GM18861 (cell line): ENCODE measurements around the gene RPS5.
"Not testable (repeated sequence)": the region's sequence is repeated elsewhere in the genome, so short reads cannot be mapped to it uniquely, and the experiment has no call there.

Source experiments
- ATAC-seq: cut with Tn5 transposase; IDR thresholded peaks from one replicate; pipeline ENCODE4 v1.9.1; 2021; ENCODE audit not compliant: unreplicated experiment

Gene RPS5

DNA sequence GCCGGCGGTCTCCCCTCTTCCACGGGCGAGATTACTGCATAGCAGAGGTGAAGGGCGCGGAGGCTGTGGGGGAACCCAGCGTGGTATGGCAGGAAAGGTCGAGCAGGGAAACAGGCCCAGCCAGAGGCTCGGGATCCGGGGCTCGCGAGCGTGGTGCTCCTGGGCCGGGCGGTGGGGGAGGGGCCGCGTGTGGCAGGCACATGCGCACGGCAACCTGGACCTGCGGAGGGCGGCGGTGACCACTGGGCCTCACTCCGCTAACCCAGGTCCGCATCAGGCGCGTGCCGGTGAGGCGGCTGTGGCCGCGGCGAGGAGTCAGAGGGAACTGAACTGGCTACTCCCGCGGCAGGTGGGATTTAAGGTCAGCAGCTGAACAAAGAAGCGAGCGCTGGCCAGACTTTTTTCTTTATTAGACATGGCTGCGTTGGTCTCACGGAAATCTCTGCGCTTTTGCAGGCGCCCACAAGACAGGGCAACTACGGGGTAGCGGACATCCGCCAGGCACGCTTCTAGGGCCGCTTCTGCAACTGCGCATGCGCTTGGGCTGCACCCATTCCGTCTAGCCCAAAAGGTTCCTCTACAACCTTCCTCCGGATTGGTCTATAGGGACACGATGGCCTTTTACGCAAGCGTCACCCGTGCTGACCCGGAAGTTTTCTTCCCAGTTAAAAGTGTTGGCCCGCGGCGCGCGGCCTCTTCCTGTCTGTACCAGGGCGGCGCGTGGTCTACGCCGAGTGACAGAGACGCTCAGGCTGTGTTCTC is at the start of gene RPS5:
RPS5 (plus strand) TSS at position 694 of the 762 bp plus-strand sequence. CDS start 869 bp downstream, outside the sequence.
- ATAC-seq = peak; percentile 73

DNA sequence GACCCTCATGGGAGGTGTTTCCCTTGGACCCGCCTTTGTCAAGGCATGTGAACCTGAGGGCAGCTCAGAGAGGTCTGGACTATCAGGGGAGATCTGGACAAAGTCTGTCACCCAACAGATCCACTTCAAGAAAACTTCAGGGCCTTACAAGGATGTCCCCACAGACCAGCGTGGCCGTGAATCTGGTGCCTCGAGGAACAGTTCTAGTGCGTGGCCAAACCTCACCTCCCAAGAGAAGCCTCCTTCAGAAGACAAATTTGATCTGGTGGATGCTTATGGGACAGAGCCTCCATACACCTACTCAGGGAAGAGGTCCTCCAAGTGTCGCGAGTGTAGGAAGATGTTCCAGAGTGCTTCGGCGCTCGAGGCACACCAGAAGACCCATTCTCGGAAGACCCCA is 48.7 kb upstream of the RPS5 start:
- no peak for ATAC-seq

DNA sequence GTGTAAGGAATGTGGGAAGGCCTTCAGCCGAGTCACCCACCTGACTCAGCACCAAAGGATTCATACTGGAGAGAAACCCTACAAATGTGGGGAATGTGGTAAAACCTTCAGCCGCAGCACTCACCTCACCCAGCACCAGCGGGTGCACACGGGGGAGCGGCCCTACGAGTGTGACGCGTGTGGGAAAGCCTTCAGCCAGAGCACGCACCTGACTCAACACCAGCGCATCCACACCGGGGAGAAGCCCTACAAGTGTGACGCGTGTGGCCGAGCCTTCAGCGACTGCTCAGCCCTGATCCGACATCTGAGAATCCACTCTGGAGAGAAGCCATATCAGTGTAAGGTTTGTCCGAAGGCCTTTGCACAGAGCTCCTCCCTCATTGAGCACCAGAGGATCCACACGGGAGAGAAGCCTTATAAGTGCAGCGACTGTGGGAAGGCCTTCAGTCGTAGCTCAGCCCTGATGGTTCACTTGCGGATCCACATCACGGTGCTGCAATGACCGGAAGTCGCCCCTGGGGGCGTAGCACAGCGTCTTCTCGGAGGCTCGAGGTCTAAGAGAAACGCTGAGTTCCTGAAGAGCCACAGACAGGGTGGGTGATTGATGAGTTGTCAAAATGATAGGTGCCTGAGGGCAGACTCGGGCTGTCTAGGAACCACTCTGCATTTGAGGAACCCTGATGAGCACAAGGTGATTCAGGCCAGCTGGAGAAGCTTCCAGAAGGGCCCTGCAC is 48.1 kb upstream of the RPS5 start:
- ATAC-seq = no peak

DNA sequence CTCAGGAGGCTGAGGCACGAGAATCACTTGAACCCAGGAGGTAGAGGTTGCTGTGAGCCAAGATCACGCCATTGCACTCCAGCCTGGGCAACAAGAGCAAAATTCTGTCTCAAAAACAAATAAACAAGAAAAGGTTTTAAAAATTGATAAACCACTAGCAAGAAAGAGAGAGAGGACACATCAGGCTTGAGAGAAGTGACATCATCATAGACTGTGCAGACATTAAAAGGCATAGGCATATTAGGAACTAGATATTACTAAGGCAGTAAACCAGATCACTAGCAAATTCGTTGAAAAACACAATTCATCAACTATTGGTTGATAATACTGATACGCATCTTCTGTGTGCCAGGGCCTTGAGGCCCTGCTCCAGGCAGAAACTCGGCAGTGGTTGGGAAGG is 41.5 kb upstream of the RPS5 start:
- ATAC-seq = no peak

DNA sequence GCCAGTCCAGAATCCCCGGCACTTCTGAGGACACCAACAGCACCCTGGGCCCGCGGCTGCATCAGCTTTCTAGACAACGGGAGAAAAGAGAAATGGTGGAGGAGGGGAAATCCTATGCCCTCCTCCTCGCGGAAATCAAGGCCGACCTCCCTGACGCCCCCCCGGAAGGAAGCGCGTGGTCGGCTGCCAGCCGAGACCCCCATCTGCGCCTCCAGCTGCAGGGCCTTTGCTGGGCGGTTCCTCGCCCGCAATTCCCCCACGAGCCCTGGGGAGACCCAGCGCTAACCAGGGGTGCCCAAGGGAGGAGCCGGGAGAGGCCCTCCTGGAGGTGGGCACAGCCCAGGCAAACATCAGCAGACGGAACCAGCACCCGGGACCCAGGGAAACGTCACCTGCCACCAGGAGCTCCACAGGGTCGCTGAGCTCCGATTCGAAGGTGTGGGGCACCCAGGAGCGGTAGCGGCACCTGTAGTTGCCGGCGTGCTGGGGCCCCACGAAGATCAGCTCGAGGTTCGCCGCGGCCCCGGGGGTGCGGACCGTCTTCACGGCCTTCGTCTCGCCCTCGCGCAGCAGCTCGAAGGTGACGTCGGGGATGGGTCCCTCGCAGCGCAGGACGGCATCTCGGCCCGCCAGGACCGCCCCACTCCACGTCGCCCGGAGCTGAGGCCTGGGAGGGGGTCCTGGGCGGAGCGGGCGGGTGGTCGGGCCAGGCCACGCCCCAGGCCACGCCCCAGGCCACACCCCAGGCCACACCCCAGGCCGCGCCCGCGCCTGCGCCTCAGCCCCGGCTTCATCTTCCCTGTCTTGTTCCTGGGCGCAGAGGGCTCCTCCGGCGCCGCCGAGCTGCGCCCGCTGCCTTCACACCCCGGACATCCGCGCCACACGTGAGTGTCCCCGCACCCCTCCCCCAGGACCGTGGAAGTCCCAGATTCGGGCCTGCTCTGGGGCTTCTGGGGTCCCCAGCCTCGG is 39.8 kb upstream of the RPS5 start:
- ATAC-seq = peak; percentile 65

DNA sequence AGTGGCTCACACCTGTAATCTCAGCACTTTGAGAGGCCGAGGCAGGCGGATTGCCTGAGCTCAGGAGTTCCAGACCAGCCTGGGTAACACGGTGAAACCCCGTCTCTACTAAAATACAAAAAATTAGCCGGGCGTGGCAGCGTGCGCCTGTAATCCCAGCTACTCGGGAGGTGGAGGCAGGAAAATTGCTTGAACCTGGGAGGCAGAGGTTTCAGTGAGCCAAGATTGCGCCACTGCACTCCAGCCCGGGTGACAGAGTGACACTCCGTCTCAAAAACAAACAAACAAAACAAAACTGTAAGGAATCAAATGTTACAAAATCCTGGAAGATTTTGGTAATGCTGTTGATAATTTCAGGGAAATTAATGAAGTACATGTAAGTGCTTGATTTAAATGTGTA is 39.0 kb upstream of the RPS5 start:
- ATAC-seq = not testable (repeated sequence)

DNA sequence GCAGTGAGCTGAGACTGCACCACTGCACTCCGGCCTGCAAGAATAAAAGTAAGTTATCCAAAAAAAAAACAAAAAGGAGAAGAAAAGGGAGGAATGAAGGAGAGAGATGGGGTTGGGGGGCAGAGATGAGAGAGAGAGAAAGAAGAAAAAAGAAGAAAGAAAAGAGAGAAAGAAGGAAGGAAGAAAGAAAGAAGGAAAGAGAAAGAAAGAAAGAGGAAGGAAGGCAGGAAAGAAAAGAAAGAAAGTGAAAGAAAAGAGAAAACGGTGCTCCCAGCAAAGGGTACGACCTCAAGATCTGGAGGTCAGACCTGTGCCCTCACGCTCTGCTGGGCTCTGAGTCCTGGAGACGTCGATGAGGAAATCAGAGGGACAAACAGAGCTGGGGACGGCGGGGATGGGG is 37.5 kb upstream of the RPS5 start:
- ATAC-seq = no peak

DNA sequence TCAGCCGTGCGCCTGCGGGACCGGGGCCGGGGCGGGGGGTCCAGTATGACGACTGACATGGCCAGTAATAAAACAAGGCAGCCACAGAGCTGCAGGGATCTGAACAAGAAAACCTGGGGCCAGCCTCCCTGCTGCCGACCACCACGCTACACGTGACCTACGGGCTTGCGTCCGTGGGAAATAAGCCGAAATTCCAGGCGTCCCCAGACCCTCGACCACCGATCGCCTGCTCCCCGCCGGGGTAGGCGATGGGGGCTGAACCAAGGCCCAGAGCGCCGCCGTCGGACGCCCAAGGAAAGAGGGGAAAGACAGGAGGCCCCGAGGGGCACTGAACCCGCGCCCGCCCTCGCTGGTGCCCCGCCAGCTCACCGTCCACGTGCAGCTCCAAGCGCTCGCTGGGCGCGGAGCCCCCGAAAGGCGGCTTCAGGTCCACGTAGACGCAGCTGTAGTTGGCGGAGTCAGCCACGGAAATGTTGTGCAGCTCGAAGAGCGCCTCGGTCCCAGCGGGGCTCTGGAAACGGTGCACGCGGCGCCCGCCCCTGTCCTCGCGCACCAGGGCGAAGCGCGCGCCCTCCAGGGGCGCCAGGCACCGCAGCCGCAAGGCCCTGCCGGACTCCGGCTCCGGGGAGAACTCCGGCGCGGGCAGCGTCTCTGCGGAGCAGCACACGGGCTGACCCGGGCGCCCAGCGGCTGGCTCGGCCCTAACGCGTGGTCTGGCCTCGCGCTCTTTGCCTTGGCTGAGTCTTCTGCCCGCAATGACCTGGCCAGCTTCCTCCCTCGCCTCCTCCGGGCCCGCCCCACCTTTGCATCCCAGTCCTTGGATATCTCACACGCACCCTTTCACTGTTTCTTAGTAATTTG is 36.8 kb upstream of the RPS5 start:
- no peak for ATAC-seq

DNA sequence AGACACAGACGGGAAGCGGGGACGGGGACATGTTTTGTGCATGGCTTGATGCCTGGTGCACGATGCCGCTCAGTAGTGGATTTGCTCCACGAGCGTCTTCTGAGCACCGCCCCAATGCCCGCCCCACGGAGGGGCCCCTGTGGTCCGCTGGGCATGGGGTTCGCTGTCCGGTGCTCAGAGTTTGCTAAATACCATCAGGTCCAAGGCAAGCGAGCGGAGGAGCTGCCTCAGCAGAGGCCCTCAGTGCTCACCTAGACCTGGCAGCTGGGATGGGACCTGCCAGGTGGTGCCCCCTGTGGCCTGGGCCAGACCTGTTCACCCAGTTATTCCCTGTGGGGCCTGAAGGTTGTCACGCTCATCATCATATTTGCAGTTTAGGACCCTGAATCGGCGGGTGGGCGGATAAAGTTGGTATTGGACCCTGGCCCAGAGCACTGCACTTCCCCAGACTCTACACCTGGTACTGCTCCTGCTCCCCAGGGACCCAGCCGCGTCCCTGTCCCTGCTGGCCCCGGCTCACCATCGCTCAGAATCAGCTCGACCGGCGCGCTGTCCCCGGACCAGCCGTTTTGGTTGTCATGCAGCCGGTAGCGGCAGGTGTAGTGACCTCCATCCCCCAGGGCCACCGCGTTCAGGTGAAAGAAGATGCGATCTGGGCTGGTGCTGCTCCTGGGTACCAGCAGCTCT is 36.1 kb upstream of the RPS5 start:
- no peak for ATAC-seq

DNA sequence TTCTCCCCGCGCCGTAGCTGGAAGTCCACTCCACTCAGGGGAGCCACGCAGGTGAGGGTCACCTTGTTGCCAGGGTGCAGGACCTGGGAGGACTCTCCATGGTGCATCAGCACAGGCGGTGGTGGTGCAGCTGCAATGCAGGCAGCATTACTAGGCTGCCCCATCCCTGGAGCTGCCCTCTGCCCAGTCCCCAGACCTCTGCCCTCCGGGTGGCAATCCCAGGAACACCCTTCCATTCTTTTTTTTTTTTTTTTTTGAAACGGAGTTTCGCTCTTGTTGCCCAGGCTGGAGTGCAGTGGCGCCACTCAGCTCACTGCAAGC is 35.6 kb upstream of the RPS5 start:
- no peak for ATAC-seq

DNA sequence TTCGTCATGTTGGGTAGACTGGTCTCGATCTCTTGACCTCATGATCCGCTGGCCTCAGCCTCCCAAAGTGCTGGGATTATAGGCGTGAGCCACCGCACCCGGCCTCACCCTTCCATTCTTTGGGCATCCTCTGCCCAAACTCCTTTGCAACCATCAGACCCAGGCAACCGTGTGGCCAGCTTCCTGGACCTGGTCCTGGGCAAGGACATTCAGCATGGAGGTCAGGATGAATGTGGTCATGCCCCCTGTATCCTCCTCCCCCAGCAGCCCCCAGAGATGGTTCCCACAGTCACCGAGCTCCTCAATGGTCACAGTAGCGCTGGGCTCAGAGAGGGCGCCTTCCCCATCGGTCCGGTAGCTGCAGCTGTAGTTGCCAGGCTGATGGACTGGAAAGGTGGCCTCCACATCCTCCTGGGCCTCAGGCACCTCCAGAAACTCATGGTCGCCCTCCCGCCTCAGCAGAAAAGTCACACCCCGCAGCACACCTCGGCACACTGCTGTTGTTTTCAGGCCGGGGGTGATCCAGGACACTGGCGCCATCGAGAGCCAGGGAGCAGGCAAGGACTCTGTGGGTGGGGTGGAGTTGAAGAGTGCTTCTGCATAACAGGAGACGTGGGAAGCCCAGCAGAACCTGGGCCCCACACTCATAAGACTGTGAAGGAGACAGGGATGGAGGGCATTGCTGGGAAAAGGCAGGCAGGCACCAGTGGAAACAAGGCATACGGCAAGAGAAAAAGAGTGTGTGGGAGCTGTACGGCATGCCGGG is 34.9 kb upstream of the RPS5 start:
- ATAC-seq = no peak

DNA sequence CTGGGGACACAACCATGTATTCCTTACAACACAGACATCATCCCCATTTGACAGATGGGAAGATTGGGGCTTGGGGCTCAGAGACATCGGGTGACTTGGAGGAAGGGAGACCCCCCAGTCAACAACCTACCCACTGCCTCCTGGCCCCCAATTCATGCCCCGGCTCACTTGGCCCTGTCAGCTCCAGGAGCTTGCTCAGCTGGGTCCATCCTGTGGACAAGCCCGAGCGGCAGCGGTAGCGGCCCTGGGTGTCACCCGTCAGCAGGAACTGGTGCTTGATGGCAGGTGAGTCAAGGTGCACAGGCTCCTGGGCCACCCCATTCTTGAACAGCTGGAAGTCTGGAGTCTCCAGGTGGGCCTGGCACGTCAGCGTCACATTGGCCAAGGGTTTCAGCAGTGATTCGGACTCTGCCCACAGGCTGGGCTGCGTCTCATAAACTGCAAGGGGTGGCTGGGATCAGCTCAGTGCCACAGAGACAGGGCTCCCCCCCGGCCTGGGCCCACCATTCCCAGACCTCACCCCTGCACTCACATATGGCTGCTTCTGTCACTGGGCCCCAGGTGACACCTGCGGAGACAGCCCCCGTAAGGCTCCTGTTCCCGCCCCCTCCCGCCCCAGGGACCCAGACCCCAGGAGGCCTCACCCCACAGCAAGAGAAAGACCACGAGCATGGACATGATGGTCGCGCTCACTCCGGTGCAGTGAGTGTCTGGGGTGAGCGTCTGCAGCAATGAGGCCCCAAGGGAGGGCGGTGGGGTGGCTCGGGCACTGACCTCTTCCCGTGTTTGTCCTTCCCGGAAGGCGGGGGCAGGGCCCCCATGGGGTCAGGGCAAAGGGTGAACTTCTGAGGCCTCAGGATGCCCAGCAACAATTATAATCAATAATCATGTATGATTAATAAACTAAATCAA is 34.1 kb upstream of the RPS5 start, which contains the start of gene A1BG:
A1BG (minus strand) TSS at position 733 of the 912 bp plus-strand sequence; CDS start at position 678, 55 bp downstream.
- no peak for ATAC-seq

DNA sequence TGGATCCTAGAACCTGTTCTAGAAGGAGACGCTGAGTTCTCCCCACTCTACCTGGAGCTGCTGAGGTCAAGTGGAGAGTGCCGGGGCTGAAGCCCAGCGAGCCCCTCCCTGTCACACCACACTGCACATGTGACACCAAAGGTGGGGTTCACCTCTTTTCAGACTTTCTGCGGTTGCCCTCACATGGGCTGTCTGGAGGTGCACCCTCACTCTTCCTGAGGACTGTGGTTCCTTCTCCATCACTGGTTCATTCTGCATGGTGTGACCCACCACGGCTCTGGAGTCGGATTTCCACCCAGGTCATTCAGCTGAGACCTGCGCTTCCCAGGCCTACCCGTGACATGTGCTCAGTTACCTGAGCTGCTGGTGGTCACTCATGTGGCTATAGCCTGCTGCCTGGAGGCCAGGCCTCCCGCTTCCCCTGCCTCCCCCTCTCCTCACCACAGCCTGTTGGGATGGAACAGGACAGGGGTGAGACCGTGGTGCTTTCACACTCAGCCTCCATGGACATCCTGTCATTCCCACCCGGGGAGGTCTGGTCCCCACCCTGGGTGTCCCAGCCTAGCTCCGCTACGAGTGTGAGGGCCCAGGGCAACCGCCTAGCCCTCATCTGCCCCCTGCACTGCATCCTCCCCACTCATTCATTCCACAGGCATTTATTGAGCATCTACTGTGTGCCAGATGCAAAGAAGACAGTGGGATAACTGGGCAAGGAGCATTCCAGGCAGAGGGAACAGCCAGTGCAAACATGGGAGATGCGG is 33.2 kb upstream of the RPS5 start:
- ATAC-seq = no peak

DNA sequence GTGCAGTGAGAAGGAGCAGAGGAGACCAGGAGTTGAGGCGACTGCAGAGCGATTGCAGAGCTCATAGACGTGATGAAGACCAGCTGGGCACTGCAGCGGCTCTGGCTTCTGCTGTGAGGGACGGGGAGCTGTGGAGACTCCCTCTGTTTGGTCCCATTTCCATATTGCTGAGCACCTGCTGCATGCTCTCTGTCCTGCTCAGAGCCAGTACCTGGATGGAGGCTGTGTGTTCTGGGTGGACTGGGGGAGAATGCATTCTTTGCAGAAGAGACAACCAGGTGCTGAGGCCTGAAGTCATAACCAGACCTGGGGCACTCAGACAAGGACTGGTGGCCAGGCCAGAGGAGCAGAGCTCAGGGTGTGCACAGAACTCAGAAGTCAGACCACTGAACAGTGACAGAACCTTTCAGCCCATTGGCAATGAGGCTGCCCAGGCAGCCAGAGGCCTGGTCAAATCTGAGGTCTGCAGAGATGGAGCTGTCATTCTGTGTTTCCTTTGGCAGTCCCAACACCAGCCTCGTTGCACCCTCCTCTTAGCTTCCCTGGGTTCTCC is 32.5 kb upstream of the RPS5 start:
- ATAC-seq = no peak

DNA sequence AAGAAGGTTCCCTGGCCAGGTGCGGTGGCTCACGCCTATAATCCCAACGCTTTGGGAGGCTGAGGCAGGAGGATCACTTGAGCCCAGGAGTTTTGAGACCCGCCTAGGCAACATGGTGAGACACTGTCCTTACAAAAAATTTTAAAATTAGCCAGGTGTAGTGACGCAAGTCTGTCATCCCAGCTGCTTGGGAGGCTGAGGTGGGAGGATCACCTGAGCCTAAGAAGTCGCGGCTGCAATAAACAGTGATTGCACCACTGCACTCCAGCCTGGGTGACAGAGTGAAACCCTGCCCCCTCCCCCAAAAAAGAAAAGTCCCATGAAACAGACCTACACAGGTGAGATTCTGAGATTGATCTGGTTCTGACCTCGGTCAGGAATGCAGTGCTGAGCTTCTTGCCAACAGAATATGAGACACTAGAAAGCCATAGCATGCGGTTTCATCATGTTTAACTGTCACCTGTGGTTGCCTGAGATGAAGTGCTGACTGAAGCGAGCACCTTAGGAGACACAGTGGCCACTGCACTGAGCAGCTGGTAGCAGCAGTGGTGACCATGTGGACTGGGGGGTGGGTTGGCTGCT is 31.8 kb upstream of the RPS5 start:
- no peak for ATAC-seq

DNA sequence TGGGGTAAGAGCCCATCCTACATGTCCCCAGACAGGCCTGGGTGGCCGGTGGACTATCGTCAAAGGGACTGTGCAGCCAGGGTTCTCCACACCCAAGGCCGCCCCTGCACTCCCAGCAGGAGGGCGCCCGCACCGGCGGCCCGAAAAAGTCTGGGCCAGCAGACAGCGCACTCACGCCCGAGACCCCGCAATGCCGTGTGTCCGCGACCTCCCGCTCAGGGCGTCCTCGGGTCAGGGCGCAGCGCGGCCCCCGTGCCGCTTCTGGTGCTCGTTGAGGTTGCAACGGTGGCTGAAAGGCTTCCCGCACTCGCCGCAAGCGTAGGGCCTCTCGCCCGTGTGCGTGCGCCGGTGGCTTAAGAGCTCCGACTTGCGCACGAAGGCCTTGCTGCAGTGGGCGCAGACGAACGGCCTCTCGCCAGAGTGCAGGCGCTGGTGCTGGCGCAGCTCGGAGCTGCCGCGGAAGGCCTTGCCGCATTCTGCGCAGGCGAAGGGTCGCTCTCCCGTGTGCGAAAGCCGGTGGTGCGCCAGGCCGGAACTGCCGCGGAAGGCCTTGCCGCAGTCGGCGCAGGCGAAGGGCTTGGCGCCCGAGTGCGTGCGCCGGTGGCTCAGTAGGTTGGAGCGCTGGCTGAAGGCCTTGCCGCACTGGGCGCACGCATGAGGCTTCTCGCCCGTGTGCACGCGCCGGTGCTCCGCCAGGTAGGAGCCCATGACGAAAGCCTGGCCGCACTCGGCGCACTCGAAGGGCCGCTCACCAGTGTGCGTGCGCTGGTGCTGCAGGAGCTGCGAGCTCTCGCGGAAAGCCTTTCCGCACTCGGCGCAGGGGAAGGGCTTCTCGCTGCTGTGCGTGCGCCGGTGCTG is 30.9 kb upstream of the RPS5 start:
- no peak for ATAC-seq
